GM21528 (cell line): ENCODE results near the gene CST9L.

Source experiments
- ATAC-seq: cut with Tn5 transposase; IDR thresholded peaks from one replicate; pipeline ENCODE4 v1.9.1; 2021; ENCODE audit warnings: mild to moderate bottlenecking, moderate library complexity; ENCODE audit not compliant: unreplicated experiment, low FRiP score

CST9L gene

DNA sequence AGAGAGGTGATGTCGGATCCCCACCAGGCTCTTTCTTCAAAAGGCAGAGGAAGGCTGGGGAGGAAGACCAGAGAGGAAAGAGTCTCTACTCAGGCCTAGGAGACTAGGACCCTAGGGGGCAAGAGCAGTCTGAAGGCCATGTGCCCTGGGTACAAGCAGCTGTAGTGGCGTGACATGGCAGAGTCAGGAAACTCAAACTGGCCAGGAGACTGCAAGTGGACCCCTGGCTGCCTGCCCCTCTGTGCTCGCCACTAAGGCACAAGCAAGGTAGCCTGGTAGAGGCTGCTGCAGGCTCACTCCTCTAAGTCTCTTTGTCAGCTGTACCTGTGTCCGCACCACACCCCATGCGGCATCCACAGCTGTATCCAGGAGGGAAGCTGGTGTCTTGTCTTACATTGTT lies 19.9 kb downstream of the CST9L start:
- ATAC-seq: no peak

DNA sequence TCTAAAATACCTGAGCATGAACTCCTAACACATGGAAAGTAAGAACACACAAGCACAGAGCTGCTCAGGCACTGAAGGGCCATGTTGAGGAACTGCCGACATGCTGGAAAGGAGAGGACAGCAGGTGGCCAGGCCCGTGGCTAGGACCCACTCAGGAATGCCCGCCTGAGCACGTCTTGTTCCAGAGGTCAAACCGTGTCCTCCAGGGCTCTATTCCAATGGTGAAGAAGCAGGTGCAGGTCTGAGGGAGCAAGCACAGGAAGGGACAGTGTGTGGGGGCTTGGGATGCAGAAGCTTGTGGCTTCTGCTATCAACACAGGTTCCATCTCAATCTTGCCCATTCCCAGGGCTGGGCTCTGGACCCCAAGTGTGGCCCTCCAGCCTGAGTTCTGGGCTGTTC lies 20.7 kb downstream of the CST9L start:
- no peak for ATAC-seq

DNA sequence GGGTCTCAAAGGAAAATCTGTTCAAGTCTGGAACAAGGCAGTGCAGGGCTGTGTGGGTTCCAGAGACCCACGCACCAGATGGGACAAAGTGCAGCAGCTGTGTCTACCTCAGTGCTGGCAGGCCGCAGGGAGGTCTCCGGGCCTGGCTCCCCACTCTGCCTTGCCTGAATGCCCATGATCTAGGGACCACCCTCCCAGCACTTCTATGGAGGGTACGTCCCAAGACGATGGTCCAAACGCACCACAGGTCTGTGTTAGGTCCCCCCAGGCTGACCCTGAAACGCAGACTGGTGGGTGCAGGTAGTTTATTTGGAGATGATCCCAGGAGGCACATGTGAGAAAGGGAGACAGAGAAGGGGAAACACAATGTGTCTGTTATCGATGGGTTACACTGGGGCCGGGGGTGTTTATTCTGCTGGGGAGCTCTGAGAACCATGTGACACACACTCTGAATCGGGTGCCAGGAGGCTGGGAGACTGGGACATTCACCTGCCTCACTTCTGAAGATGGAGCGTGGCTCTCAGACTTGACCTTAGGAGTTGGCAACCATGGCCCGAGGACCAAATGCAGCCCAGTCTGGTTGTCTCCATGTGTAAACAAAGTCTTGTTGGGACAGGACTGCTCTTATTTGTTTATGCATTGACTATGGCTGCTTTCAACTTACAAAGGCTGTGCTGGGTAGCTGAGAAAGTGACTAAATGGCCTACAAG lies 21.7 kb downstream of the CST9L start:
- no peak for ATAC-seq

DNA sequence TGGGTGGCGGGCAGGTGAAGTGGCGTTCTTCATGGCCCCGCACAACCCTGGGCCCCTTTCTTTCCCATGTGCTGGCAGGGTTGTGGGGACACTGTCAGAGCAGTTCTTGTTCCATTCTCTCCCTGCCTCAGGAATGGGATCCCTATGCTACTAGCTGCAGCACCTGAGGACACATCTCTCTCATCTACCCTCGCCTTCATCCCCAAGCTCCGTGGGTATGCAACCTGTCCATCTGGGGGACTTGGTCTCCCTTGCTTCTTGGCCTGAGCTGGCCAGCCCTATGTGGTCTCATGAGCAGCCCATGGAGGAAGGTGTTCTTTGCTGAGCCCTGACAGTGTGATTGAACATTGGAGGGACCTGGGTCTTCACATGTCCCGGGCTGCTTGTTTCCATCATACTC lies 24.2 kb downstream of the CST9L start:
- ATAC-seq: no peak

DNA sequence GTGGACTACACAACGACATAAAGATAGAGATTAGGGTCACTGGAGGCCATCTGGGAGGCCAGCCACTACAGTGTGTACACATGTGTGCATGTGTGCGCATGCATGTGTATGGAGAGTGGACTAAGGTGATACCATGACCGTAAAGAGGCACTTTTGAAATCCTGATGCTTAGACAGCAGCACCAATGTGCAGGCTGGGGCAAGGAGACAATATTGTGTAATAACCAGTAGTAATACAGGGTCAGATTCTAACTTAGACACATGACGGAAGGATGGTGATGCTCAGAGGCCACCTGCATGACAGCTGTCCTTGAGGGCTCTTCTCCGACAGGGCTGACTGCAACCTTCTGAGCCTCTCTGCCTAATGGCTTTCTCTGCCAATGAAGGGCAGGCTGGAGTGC lies 25.5 kb downstream of the CST9L start:
- no peak for ATAC-seq

DNA sequence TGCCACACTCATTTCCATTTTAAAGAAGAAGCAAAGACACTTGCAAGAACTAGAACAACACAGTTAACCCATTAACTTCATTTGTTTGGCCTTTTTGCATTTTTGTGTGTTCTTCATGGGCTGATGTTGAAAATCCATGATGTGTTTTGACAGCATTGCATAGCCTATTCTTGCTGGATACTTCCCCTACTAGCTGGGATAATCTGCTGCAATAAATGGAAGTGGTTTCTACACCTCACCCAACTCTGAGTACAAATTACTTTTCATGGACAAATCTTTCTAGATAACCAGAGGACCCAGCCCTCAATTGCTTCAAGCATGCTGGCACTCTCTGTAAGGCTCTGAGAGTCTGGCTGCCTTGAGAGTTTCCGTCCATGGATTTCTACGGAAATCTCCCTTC lies 26.5 kb downstream of the CST9L start:
- no peak for ATAC-seq

DNA sequence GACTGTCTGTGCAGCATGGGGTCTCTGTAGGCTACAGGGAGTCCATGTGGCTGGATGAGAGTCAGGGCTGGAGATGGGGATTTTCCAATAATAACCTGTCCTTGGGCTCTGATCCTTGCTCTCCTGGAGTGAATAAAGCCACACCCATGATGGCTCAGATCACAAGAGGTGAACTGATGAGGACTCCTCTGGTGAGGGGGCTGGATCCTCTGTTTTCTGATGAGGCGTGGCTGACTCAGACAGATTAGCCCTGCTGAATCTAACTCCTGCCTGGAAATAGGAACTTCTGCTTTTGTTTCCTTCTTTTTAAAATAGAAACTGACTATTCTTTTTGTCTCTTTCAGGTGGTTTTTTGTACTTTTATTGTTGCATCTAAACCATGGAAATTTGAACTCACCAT lies 27.0 kb downstream of the CST9L start:
- no peak for ATAC-seq

DNA sequence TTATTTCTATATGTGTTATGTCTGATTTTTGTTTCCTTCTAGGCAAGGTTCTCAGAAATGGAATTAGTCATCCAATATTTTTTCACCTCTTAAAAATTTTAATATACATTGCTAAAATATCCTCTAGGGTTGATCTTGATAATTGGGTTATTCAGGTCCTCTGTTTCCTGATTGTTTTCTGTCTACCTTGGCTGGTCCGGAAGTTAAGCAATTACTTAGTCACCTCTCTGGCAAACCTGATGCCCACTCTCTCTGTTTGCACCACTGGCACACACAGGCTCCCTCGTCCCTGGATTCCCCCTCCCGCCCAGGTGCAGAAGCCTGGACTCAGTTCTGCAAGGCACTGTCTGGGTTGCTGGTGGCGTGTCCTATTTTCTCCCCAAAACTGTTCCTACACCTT lies 27.7 kb downstream of the CST9L start:
- no peak for ATAC-seq

DNA sequence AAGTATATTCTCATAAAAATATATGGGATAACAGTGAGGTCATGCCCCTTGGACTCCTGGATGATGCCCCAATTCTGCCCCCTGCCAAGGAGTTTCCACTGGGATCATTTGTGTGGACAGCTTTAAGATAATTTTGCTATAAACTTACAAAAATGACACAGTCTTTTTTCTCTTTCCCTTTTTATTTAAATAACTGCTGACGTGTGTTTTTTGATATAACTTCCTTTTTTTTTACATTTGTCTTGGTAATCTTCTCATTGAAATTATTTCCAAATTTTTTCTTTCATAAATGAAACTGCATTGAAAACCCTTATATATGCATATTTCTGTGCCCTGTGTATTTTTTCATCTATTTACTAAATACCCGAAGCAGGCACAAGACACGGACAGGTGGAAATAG lies 31.3 kb downstream of the CST9L start:
- ATAC-seq: no peak

DNA sequence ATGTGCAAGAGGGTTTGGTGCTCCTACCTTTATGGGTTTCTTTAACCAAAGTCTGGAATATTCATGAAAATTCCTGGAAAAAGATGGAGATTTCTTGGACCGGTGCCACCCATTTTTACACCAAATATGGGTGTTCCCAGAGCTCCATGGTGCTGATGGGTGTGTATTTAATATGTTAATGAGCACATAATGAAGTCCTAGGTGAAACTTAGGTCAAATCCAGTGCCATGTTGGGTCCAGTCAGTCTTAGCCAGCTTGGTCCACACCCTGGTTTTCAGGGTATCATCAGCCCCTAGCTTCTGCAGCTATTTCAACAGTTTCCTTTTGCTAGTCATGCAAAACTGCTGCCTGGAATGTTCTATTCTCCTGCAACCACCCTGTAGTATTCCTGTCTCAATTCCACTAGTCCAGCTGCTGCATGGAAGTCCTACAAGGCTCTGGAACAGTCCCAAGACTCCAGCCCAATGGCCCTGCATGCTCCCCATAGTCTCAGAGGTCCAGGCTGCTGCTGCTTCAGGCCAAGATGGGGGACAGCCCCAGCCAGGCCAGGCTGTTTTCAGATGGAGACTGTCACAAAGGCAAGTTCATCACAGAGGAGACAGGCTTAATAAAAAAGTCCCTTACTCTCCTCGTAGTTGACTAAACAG lies 31.8 kb downstream of the CST9L start:
- ATAC-seq: no peak

DNA sequence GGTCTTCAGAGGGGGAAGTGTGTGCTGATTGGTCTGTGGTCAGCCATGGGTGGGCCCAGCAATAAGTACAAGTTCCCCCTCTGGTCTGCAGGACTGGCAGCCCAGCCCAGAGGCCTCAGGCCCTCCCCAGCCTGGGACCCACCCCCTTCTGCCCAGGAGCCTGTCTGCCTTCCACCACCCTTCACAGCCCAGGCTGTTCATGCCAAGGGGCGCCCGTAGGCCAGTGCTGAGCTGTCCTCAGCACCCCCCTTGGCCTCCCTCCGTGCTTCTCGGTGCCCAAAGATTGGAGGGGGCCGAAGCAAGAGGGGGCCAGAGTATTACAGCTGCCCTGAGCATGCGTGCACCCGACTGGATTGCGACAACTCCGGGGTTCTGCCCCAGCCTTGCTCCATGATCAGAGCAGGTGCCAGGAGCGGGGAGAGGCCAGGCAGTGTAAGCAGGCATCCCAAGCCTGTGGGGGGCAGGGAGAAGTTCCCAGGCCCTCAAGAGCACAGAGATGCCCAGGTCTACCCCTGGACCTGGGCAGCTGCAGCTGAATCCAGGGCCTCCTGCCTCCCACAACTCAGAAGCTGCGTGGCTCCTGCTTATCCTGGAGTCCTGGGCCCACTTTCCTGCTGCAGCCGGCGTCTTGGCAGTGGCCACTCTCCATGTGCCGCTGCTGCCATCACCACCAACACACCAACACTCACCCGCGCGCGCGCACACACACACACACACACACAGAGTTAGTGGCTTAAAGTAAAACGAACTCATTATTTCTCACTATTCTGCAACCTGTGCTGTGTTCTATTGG lies 33.3 kb downstream of the CST9L start:
- ATAC-seq: no peak

DNA sequence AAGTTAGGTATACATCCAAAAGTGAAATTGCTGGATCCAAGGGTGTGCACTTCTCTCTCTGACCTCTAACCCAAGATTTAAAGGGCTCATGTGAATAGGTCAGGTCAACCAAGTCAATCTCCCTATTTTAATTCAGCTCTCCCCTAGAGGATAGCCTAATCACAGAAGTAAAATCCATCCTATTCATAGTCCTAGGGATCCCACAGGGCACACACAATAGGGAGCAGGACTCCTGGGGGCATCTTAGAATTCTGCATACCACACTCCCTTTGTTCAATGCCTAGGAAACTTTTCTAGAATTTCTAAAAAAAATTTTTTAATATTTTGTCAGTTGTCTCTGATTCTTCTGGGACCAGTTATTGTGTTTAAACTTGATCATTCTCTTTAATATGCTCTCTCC lies 35.1 kb downstream of the CST9L start:
- ATAC-seq: no peak

DNA sequence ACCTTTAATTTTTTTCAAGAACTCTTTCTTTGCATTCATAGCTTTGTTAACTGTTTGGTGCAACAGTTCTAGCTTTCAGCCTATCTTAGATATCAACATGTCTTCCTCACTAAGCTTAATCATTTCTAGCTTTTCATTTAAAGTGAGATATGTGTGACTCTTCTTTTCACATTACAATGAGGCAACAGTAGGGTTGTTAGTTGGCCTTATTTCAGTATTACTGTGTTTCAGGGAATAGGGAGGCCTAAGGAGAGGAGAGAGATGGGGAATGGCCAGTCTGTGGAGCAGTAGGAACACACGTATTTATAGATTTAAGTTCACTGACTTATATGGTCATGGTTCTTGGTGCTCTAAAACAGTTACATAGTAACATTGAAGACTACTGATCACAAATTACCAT lies 35.8 kb downstream of the CST9L start:
- no peak for ATAC-seq

DNA sequence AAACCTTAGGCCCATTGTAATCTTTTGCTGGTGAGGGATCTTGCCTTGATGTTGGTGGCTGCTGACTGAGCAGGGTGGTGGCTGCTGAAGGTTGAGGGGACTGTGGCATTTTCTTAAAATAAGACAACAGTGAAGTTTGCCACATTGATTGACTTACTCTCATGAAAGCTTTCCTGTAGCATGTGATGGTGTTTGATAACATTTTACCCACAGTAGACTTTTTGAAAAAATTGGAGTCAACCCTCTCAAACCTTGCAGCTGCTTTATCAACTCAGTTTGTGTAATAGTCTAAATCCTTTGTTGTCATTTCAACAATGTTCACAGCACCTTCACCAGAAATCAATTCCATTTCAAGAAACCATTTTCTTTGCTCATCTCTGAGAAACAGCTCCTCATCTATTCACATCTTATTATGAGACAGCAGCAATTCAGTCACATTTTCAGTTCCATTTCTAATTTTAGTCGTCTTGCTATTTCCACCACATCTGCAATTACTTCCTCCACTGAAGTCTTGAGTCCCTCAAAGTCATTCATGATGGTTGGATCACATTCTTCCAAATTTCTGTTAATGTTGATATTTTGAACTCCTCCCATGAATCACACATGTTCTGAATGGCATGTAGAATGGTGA lies 37.2 kb downstream of the CST9L start:
- no peak for ATAC-seq

DNA sequence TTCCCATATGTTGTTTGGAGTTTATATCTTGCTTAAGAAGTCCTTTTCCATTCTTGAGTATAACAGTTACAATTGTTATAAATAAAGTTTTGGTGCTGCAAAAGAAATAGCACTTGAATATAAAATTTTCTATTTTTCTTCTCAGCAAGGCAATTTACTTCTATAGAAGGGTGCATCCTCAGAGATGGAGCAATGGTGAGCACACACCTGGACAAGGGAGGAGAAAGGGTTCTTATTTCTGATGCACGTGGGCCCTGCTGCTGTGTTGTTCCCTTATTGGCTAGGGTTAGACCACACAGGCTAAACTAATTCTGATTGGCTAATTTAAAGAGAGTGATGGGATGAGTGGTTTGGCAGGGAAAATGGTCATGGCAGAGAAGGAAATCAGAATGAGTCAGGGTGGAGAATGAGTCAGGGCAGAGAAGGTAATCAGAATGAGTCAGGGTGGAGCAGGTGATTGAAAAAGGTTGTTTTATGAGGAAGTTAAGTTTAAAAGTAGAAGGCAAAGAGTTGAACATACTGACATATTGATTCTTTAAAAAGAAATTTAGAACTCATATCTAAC lies 39.3 kb downstream of the CST9L start:
- ATAC-seq: no peak

DNA sequence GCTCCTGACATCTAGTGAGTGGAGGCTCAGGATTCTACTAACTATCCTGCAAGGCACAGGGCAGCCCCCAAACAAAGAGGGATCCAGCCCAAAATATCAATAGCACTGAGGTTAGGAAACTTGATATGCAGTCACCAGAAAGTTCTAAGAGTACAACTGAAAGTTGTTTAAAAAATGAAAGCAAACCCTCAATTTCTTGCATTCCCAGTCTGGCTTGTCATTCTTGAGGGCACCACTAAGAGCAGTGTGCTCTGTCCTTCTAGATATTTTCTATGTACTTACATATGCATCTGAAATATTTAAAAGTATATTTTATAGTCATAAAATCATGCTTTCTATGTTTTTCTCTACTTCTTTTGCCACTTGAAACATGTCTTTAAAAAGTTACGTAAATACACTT lies 41.4 kb downstream of the CST9L start:
- ATAC-seq: no peak

DNA sequence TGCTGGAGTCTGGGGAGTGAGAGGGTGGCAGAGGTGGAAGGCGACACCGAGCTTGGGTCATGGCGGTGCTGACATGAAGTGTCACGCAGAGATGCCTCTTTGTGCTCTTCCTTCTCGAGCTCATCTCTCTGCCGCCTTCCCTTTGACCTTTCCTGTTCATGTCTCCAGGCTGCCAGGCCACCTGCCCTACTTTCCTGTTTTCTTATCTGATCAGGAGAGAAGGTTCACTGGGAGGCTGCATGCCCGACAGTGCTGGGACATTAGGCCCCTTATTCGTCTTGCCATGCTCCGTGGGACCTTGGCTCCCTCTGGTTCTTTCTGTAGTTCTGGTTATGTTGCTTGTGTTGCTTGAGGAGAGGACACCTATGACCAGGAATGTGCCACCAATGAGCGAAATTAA lies 44.1 kb downstream of the CST9L start:
- no peak for ATAC-seq

DNA sequence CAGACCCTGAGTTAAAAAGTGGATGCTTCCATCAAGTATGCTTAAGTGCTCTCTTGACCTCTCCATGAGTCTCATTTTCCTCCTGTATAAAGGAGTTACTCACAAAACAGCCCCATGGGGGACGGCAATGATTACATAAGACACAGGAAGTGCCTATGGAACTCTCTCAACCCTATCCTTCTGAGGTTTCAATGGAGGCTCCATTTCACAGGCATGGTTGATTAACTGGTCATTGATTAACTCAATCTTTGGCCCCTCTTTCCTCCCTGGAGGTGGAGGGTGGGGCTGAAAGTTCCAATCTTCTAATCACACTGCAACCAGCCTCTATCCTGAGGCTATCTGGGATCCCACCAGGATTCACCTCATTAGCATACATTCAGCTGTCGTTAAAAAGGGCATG lies 48.1 kb downstream of the CST9L start:
- ATAC-seq: no peak

DNA sequence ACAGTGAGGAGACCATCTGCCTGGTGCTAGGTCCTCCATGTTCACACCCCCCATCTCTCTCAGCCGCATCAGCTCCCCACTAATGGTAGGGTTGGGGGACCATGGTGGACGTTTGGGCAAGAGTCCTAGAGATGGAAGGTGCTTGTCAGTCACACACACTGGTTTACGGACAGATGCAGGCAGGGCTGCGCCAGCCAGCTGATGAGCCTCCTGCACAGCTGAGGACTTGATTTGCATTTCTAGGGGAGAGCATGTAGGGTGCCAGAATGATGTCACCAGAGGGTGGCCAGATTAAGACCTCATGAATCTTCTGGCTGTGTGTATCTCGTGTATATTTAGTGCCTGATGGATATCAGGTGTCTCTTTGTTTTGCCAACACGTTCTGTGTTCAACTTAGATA lies 48.7 kb downstream of the CST9L start:
- no peak for ATAC-seq

DNA sequence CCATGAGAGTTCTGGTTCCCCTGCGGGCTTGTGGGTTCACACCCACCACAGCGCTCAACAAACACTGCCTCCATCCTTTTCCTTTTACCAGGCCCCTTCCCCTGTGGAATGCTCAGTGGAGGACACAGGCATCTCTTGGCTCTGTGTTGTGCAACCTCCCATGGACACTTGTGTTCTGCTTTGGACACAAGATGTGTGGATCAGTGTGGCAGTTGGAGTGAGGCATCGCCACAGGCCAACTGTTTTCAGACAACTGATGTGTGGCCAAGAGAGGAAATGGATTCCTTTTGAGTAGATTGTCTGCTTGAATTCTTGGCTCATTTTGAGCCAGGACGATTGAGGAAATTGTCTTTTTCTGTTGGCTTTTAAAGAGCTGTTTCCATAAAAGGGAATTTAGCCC lies 50.6 kb downstream of the CST9L start:
- no peak for ATAC-seq
